Sigmoid colon (tissue), 7 donors: Measurements from ENCODE around the gene CTBP2. TPM values are rescaled to one million over a fixed set of nuclear protein-coding genes. Genes with fewer than 3 reads are reported as not detected.

Experiments used
- DNase-seq: peaks from one replicate; pipeline ENCODE4 v3.0.0-alpha.2; 2019
- H3K27ac ChIP-seq, 4 donors: fragments of 200-600 bp; sonication (generic); one replicate each; pipeline ENCODE4 v1.5.1; 2016 to 2019; ENCODE audit warnings: mild to moderate bottlenecking in 1 of 4
- H3K27me3 ChIP-seq, 3 donors: fragments of 200-600 bp; sonication (generic); one replicate each; pipeline ENCODE4 v1.5.1; 2019; ENCODE audit warnings: mild to moderate bottlenecking in 1 of 3
- H3K36me3 ChIP-seq, 4 donors: fragments of 200-600 bp; sonication (generic); one replicate each; pipeline ENCODE4 v1.5.1; 2016 to 2019
- H3K4me1 ChIP-seq, 4 donors: fragments of 200-600 bp; sonication (generic); one replicate each; pipeline ENCODE4 v1.5.1; 2017 to 2019
- H3K4me3 ChIP-seq, 4 donors: fragments of 200-600 bp; sonication (generic); one replicate each; pipeline ENCODE4 v1.5.1; 2017 to 2019; ENCODE audit warnings: mild to moderate bottlenecking in 2 of 4, moderate library complexity in 1 of 4
- H3K9me3 ChIP-seq, 4 donors: fragments of 200-600 bp in 3 of 4; sonication (generic) in 3 of 4; one replicate each; pipeline versions ENCODE4 v1.5.1 to v1.6.1; 2013 to 2019
- CTCF ChIP-seq, 4 experiments: fragments of 450-650 bp in 3 of 4; fragments of 200-600 bp in 1 of 4; IDR thresholded peaks; one replicate each; pipeline ENCODE4 v1.5.1; 2016 to 2019; ENCODE audit warnings: antibody characterized with exemption in 4 of 4, mild to moderate bottlenecking in 3 of 4, moderate library complexity in 2 of 4
- EP300 ChIP-seq, 4 donors: sonication (generic); formaldehyde crosslinking; IDR thresholded peaks; one replicate each; pipeline ENCODE4 v1.6.1; 2017; ENCODE audit warnings: antibody characterized with exemption in 4 of 4
- POLR2A ChIP-seq, 2 donors: fragments of 450-650 bp; IDR thresholded peaks; one replicate each; pipeline ENCODE4 v1.6.1; 2016; ENCODE audit warnings: antibody characterized with exemption in 2 of 2, mild to moderate bottlenecking in 2 of 2, moderate library complexity in 2 of 2
- POLR2AphosphoS5 ChIP-seq, 4 donors: sonication (generic); formaldehyde crosslinking; IDR thresholded peaks; one replicate each; pipeline ENCODE4 v1.6.1; 2017; ENCODE audit warnings: antibody characterized with exemption in 4 of 4
- WGBS, 2 donors: extraction: QIAGEN DNeasy Blood & Tissue Kit; methylation state at CpG; one replicate each; pipeline ENCODE4 v1.1.7; 2013; 5-methylcytosine and 5-hydroxymethylcytosine counted together
- intact Hi-C: fragments of 100-400 bp; cut with DNase I; formaldehyde crosslinking; loops from one replicate; pipeline ENCODE4 v1.15.1; 2023
- polyA plus RNA-seq, 3 donors: library from polyadenylated mRNA; stranded (reverse); fragments of 200-250 nt; gene quantifications; one replicate each; pipeline ENCODE4 v1.2.3, GENCODE V29; 2013
- total RNA-seq, 4 donors: library from RNA; depleted of rRNA; stranded (reverse); fragments of >200 nt; gene quantifications; one replicate each; pipeline ENCODE4 v1.1.0, GENCODE V29; 2016
- donor health status: healthy with polysubstance abuse.
- donor health status: Bipolar disorder and iron deficiency.
- donor health status: healthy.

Gene CTBP2
- total and polyA plus RNA-seq, 7 donors = 31.2 to 62.4 (median 52.0) TPM

- Histone ChIP-seq H3K9me3 (no peaks in the 10 kb centered on the region), H3K27ac (no peak overlapping the region), H3K4me1 (peaks cover 0 to 45% (median 32%) of the 10 kb centered on the region in 4 donors), H3K36me3 (peaks cover 0 to 15% (median 3%) of the 10 kb centered on the region in 4 donors), H3K4me3 (no peak overlapping the region), H3K27me3 (no peaks in the 10 kb centered on the region)
- intact Hi-C loops = no loop called here
- peak; percentile 64 for DNase-seq
- TF ChIP-seq CTCF (IDR thresholded peaks at IDR 0.05) (no peak), POLR2A (IDR thresholded peaks at IDR 0.05) (no peak), EP300 (IDR thresholded peaks at IDR 0.05) (no peak), POLR2AphosphoS5 (IDR thresholded peaks at IDR 0.05) (no peak)
- 93 to 95% methylated on average over 40 of the region's 40 CpGs for WGBS, 2 donors
Measured at GRCh38 chr10:125026974-125027735, 133.2 kb downstream of the CTBP2 start.

DNA sequence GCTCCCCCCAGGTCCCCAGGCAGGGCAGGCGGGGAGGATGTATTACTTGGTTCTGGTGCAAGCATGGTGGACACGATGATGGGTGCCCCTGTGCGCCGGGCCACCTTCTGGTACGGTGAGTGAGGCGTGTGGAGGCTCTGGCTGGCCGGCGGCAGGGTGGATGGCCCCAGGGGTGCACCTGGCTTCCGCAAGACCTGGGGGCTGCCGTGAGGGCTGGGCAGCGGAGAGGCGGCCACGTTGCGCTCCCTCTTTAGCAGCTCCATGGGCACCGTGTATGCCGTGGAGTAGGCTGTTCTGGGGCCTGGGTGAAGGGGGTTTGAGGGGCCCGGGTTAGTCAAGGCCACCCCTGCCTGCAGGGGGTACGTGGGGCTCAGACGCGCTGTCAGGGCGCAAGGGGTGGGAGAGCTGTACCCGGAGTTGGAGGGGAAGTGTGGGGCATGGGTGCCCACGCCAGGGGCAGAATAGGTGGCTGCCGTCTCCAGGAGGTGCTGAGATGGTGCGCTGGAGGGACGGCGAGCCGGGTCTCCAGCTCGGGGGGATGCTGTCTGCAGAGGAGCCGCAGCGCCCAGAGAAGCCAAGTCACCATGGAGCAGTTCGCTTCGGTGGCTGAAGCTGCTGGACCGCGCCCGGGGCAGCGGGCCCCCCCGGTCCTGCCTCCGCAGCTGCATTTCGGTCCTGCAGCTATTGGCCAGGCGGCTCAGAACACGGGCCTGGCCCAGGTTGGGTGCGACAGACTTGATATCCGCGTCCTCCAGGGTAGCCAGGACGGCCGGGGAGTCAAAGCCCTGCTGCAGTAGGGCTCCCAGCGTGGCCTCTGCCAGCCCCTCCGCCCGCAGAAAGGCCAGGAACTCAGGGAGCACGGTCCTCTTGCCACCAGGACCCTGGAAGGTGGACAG lies 134.1 kb downstream of the CTBP2 start:
- Histone ChIP-seq H3K27me3 (no peaks in the 10 kb centered on the region), H3K36me3 (peaks cover 0 to 15% (median 3%) of the 10 kb centered on the region in 4 donors), H3K4me1 (peaks cover 0 to 45% (median 32%) of the 10 kb centered on the region in 4 donors), H3K9me3 (no peaks in the 10 kb centered on the region), H3K27ac (no peak overlapping the region), H3K4me3 (no peak overlapping the region)
- WGBS, 2 donors = 94 to 95% methylated on average over 51 of the region's 51 CpGs
- DNase-seq = no peak
- TF ChIP-seq POLR2A (IDR thresholded peaks at IDR 0.05) (no peak), EP300 (IDR thresholded peaks at IDR 0.05) (no peak), POLR2AphosphoS5 (IDR thresholded peaks at IDR 0.05) (no peak), CTCF (IDR thresholded peaks at IDR 0.05) (no peak)
- intact Hi-C loops = no loop called here

DNA sequence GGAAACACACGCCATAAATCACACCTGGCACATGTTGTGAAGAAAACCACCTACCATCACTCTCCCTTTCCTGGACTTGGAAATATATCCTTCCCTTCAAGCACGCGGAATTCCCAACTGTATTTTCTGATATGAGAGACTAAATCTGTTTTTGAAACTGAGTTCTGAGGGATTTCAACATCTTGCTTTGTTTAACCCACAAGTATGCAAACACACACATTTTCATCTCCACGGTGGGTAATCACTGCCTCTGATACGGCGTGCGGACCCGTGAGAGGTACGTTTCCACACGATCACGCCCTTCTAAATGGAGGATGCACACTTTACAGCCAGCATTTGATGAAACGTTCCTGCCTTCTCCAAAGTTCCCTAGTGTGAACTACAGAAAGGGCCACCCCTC lies 135.0 kb downstream of the CTBP2 start:
- Histone ChIP-seq H3K27me3 (no peaks in the 10 kb centered on the region), H3K36me3 (peaks cover 0 to 15% (median 3%) of the 10 kb centered on the region in 4 donors), H3K27ac (no peak overlapping the region), H3K4me1 (peaks cover 0 to 42% (median 31%) of the 10 kb centered on the region in 4 donors), H3K4me3 (no peak overlapping the region), H3K9me3 (no peaks in the 10 kb centered on the region)
- DNase-seq = no peak
- TF ChIP-seq POLR2AphosphoS5 (IDR thresholded peaks at IDR 0.05) (no peak), POLR2A (IDR thresholded peaks at IDR 0.05) (no peak), CTCF (IDR thresholded peaks at IDR 0.05) (no peak), EP300 (IDR thresholded peaks at IDR 0.05) (no peak)
- 56 to 61% methylated on average over 12 of the region's 12 CpGs for WGBS, 2 donors
- intact Hi-C loops = no loop called here

DNA sequence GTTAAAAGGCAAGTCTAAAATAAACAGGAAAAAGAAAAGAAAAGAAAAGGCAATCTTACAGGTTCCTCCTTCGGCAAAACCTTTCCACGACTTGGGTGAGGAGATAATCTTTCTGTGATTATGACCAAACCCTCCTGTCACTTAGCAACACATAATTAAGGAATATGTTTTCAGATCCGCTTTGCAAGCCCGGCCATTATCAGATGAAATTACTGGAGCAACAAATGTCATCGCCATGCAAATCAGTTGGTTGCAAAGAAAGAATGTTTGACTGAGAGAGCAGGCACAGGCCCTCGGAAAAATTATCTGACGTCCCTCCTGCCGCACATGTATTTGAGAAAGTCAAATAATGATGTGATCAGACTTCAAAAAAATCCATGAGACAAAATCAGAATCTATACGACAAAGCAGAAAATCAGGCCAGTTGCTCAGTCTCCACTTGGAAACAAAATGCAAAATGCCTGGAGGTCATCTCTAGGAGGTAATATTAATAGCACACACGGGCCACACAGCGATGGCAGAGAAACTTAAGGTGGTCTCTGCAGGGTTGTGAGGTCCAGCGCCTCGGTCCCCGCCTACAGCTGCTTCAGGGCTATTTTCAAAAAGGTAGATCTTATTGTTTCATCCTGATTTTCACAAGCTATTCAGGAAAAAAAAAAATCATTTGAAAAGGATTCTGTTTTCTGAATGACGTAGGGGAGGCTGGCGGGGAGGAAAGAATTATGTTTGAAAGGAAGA lies 135.7 kb downstream of the CTBP2 start:
- DNase-seq = no peak
- no peaks in the 10 kb centered on the region for H3K9me3 ChIP-seq
- no peaks in the 10 kb centered on the region for H3K27me3 ChIP-seq
- H3K4me1 ChIP-seq = peaks cover 0 to 35% (median 25%) of the 10 kb centered on the region in 4 donors
- WGBS, 2 donors = 47 to 71% methylated on average over 16 of the region's 16 CpGs
- H3K36me3 ChIP-seq = peaks cover 0 to 15% (median 3%) of the 10 kb centered on the region in 4 donors
- intact Hi-C loops = no loop called here
- peak overlapping the region in 3 of 4 donors; percentile 43 to 60 (median 58) for H3K27ac ChIP-seq
- no peak overlapping the region for H3K4me3 ChIP-seq
- no peak for TF ChIP-seq EP300 (IDR thresholded peaks at IDR 0.05)
- no peak for TF ChIP-seq CTCF (IDR thresholded peaks at IDR 0.05)
- no peak for TF ChIP-seq POLR2AphosphoS5 (IDR thresholded peaks at IDR 0.05)
- TF ChIP-seq POLR2A (IDR thresholded peaks at IDR 0.05) = no peak
